K562 (cell line): ENCODE data around the gene FAM234A. TPM values are rescaled to one million over a fixed set of nuclear protein-coding genes. Genes with fewer than 3 reads are reported as not detected.

Source experiments
- ATAC-seq: fragments of 200-7000 bp; cut with Tn5 transposase; 3 replicates; pipeline ENCODE4 v1.9.1; 2020; ENCODE audit warnings: moderate library complexity
- BruUV-seq: library from RNA; stranded (reverse); fragments of 400-500 nt; replicated peaks from 2 replicates; lab custom pipeline; 2021; lab: Mats Ljungman, UMichigan
- CTCF ChIA-PET: fragments of 300-600 bp; formaldehyde crosslinking; extraction: SDS; loops from one replicate; lab custom pipeline; 2021; ENCODE audit warnings: low intra/inter-chr PET ratio; lab: Yijun Ruan, JAX
- POLR2A ChIA-PET: fragments of 300-600, 350-650 bp; sonication (Branson Sonifier 250); formaldehyde crosslinking; extraction: SDS; loops from one replicate; lab custom pipeline; 2021; ENCODE audit warnings: antibody characterized with exemption, inconsistent platforms; lab: Yijun Ruan, JAX
- DNase-seq, 4 experiments: peaks; one replicate each; pipeline versions ENCODE4 v3.0.0 to v3.0.0-alpha.2; 2011 to 2018; ENCODE audit warnings: low spot score in 3 of 4, mixed read lengths in 3 of 4; ENCODE audit errors: extremely low read depth in 1 of 4
- FAIRE-seq: peaks from 2 replicates; lab custom pipeline; 2011; peaks lifted over from hg19 to GRCh38; lab: Jason Lieb, UNC
- H2AFZ ChIP-seq: 2 replicates; pipeline ENCODE4 v1.6.0; 2011; ENCODE audit warnings: low read depth, low read length, control low read depth, inconsistent platforms
- H3K27ac ChIP-seq: fragments of 200-600 bp; 3 replicates; pipeline ENCODE4 v1.8.0; 2011; ENCODE audit warnings: low read depth, mild to moderate bottlenecking, control low read depth, inconsistent platforms, low read length, moderate library complexity, mixed read lengths; ENCODE audit errors: extremely low read depth
- H3K27me3 ChIP-seq, 2 experiments: fragments of 300-600 bp in 1 of 2; 2 replicates in 1 of 2; 3 replicates in 1 of 2; pipeline versions ENCODE4 v1.6.0 to v1.8.0; 2011; ENCODE audit warnings: inconsistent platforms in 2 of 2, low read length in 2 of 2, mild to moderate bottlenecking in 1 of 2, mixed read lengths in 1 of 2, moderate library complexity in 1 of 2; ENCODE audit not compliant: control insufficient read depth in 2 of 2, insufficient read depth in 2 of 2
- H3K36me3 ChIP-seq: fragments of 300-600 bp; 3 replicates; pipeline ENCODE4 v1.8.0; 2011; ENCODE audit warnings: mild to moderate bottlenecking, low read length, inconsistent platforms; ENCODE audit not compliant: control insufficient read depth, insufficient read depth
- H3K4me1 ChIP-seq, 2 experiments: fragments of 200-600 bp in 1 of 2; replicated peaks in 1 of 2; 2 replicates in 1 of 2; 3 replicates in 1 of 2; pipeline versions ENCODE4 v1.5.1 to v1.8.0; 2011; ENCODE audit warnings: inconsistent platforms in 2 of 2, low read length in 2 of 2, mild to moderate bottlenecking in 1 of 2, mixed read lengths in 1 of 2, moderate library complexity in 1 of 2; ENCODE audit not compliant: control insufficient read depth in 2 of 2, insufficient read depth in 2 of 2
- H3K4me2 ChIP-seq: 2 replicates; pipeline ENCODE4 v1.6.1; 2011; ENCODE audit warnings: low read length, control low read depth, inconsistent platforms, mixed read lengths; ENCODE audit not compliant: insufficient read depth
- H3K4me3 ChIP-seq: fragments of 200-600 bp; sonication (generic), shearing (Covaris generic); 2 replicates; pipeline ENCODE4 v1.5.1; 2016; ENCODE audit warnings: control low read depth, inconsistent platforms
- H3K79me2 ChIP-seq: fragments of 200-600 bp; 3 replicates; pipeline ENCODE4 v1.8.0; 2011; ENCODE audit warnings: low read length, inconsistent platforms; ENCODE audit not compliant: control insufficient read depth, insufficient read depth
- H3K9ac ChIP-seq, 2 experiments: 2 replicates each; pipeline versions ENCODE4 v1.6.0 to v1.6.1; 2011; ENCODE audit warnings: low read depth in 2 of 2, low read length in 2 of 2, control low read depth in 1 of 2, inconsistent platforms in 1 of 2, mild to moderate bottlenecking in 1 of 2, mixed read lengths in 1 of 2; ENCODE audit not compliant: insufficient read depth in 1 of 2
- H3K9me1 ChIP-seq: one replicate; pipeline ENCODE4 v1.6.0; 2011; ENCODE audit warnings: inconsistent platforms, mild to moderate bottlenecking, low read length, moderate library complexity; ENCODE audit not compliant: control insufficient read depth, insufficient read depth
- H3K9me3 ChIP-seq: replicated peaks from 2 replicates; pipeline ENCODE4 v1.5.1; 2011; ENCODE audit warnings: low read depth, low read length, inconsistent platforms; ENCODE audit not compliant: control insufficient read depth, insufficient read depth
- H4K20me1 ChIP-seq: replicated peaks from 2 replicates; pipeline ENCODE4 v1.6.1; 2011; ENCODE audit warnings: low read length, inconsistent platforms, mixed read lengths; ENCODE audit not compliant: control insufficient read depth, insufficient read depth
- KAT8 ChIP-seq: fragments of 450-650 bp; IDR thresholded peaks from 2 replicates; pipeline ENCODE4 v1.6.1; 2016; ENCODE audit warnings: low read depth, mild to moderate bottlenecking
- TSHZ1 ChIP-seq: fragments of 250-450 bp; sonication (Bioruptor Pico); IDR thresholded peaks from 2 replicates; pipeline ENCODE4 v1.4.0; 2020; ENCODE audit warnings: mild to moderate bottlenecking, moderate library complexity
- WGBS: fragments of 100-300 bp; shearing (Covaris generic); methylation state at CpG from one replicate; pipeline ENCODE4 v1.1.6; 2016; ENCODE audit warnings: low coverage, mixed read lengths; ENCODE audit not compliant: insufficient coverage; ENCODE audit errors: missing lambda C conversion rate; 5-methylcytosine and 5-hydroxymethylcytosine counted together
- in situ Hi-C: fragments of 300-500 bp; cut with MboI; formaldehyde crosslinking; loops from 4 replicates; pipeline ENCODE4 v1.15.0; 2018; ENCODE audit warnings: inconsistent platforms, mixed read lengths
- intact Hi-C: fragments of 100-400 bp; cut with micrococcal nuclease; formaldehyde crosslinking; loops from 2 replicates; pipeline ENCODE4 v1.14.2; 2022
- polyA plus RNA-seq, 8 experiments: library from polyadenylated mRNA; depleted of rRNA in 4 of 8; stranded (reverse) in 5 of 8; unstranded in 3 of 8; fragments of >200 nt; fragmentation: Nextera tagmentation in 2 of 8; fragmentation: Illumina TruSeq in 1 of 8; extraction: Ambion mirVana in 2 of 8; extraction: Trizol in 1 of 8; gene quantifications; 2 replicates each; pipeline versions ENCODE4 v1.2.1 to v1.2.3, GENCODE V29; 2011 to 2014; ENCODE audit warnings: inconsistent platforms in 1 of 8, missing spikeins in 1 of 8
- total RNA-seq, 7 experiments: library from RNA; depleted of rRNA in 6 of 7; stranded (reverse); fragments of >200 nt in 6 of 7; fragmentation: Illumina TruSeq in 2 of 7; extraction: Trizol in 2 of 7; gene quantifications; 2 replicates each; pipeline versions ENCODE4 v1.2.1 to v1.2.3, GENCODE V29; 2011 to 2021; ENCODE audit warnings: low replicate concordance in 1 of 7

The FAM234A gene
- total and polyA plus RNA-seq, 9 of the 15 experiments (the other 6 are each of a cell fraction or from before 2014, with no cell fraction given), result 1.0 to 47.9 (median 15.0) TPM

- BruUV-seq, result no TSS peak
- WGBS, result 58% methylated on average over 19 of the region's 25 CpGs
Observed at GRCh38 chr16:281660-282255, 47.1 kb downstream of the FAM234A start.

More at GRCh38 chr16:281660-282255, 47.1 kb downstream of the FAM234A start:
- no peaks in the 10 kb centered on the region for H3K9me1 ChIP-seq
- intact Hi-C loops, result no loop called here
- ChIA-PET POLR2A (no interaction called here), CTCF (no interaction called here)
- H4K20me1 ChIP-seq, result no peaks in the 10 kb centered on the region
- H3K4me3 ChIP-seq, result no peak overlapping the region
- in situ Hi-C loops, result no loop called here
- peaks cover 2% of the 10 kb centered on the region; the same call in 1 of the 3 replicates for H3K36me3 ChIP-seq
- no peak overlapping the region for H3K4me2 ChIP-seq
- no peaks in the 10 kb centered on the region for H3K27me3 ChIP-seq
- H3K9me3 ChIP-seq, result no peaks in the 10 kb centered on the region
- FAIRE-seq (no peak), DNase-seq (no peak), ATAC-seq (no peak)
- H2AFZ ChIP-seq, result no peak overlapping the region
- H3K9ac ChIP-seq, result no peak overlapping the region; a peak in 1 of 4 replicates
- no peak for TF ChIP-seq TSHZ1 (CRISPR knock-in tag)
- TF ChIP-seq KAT8, result no peak
- H3K4me1 ChIP-seq, result peaks cover 0 to 59% of the 10 kb centered on the region in 2 experiments; a peak in 2 of 5 replicates
- no peaks in the 10 kb centered on the region for H3K79me2 ChIP-seq
- no peak overlapping the region for H3K27ac ChIP-seq
